HCT116 (cell line): ENCODE results near the gene C14orf180. TPM values are rescaled to one million over a fixed set of nuclear protein-coding genes. Genes with fewer than 3 reads are reported as not detected.

Source experiments
- ATAC-seq: fragments of 200-7000 bp; cut with Tn5 transposase; 2 replicates; pipeline ENCODE4 v1.9.1; 2020; ENCODE audit warnings: mild to moderate bottlenecking, moderate library complexity
- BruUV-seq: library from RNA; stranded (reverse); fragments of 400-500 nt; replicated peaks from 2 replicates; lab custom pipeline; 2021; lab: Mats Ljungman, UMichigan
- CTCF ChIA-PET: fragments of 300-600 bp; sonication (Branson Sonifier 250); formaldehyde crosslinking; loops from one replicate; lab custom pipeline; 2021; ENCODE audit warnings: antibody characterized with exemption; lab: Charles Lee
- POLR2A ChIA-PET: fragments of 300-600, 350-600 bp; sonication (Branson Sonifier 250); formaldehyde crosslinking; loops from one replicate; lab custom pipeline; 2021; ENCODE audit warnings: antibody characterized with exemption; lab: Charles Lee
- RAD21 ChIA-PET, 2 experiments: fragments of 300-600 bp; sonication (Branson Sonifier 250); formaldehyde crosslinking; loops; one replicate each; lab custom pipeline; 2023; ENCODE audit warnings: low total read pairs in 2 of 2; ENCODE audit not compliant: uncharacterized antibody in 2 of 2, unreplicated experiment in 2 of 2, low non-redundant PET in 1 of 2; lab: Charles Lee
- DNase-seq: peaks from one replicate; pipeline ENCODE4 v3.0.0-alpha.2; 2010; ENCODE audit warnings: low read depth, low spot score
- H2AFZ ChIP-seq: fragments of 200-600 bp; shearing (Covaris generic), sonication (generic); 2 replicates; pipeline ENCODE4 v1.6.1; 2017; ENCODE audit warnings: low read depth, mixed run types, mixed read lengths, antibody characterized with exemption, low read length; ENCODE audit not compliant: poor library complexity, severe bottlenecking
- H3K27ac ChIP-seq: 2 replicates; pipeline ENCODE4 v1.5.1; 2012; ENCODE audit warnings: low read depth, low read length
- H3K27me3 ChIP-seq: fragments of 200-600 bp; sonication (generic); 2 replicates; pipeline ENCODE4 v1.6.1; 2016; ENCODE audit warnings: mixed run types, low read length, mixed read lengths; ENCODE audit not compliant: insufficient read depth
- H3K36me3 ChIP-seq, 2 experiments: fragments of 200-500 bp in 1 of 2; fragments of 200-600 bp in 1 of 2; sonication (Bioruptor generic) in 1 of 2; sonication (generic) in 1 of 2; 2 replicates each; pipeline versions ENCODE4 v1.5.1 to v1.6.1; 2014 to 2016; ENCODE audit warnings: low read length in 2 of 2, inconsistent platforms in 1 of 2, mixed read lengths in 1 of 2, mixed run types in 1 of 2; ENCODE audit not compliant: insufficient read depth in 2 of 2, control insufficient read depth in 1 of 2
- H3K4me1 ChIP-seq, 2 experiments: fragments of 200-600 bp in 1 of 2; sonication (generic) in 1 of 2; 2 replicates each; pipeline versions ENCODE4 v1.5.1 to v1.6.1; 2012 to 2017; ENCODE audit warnings: low read length in 2 of 2, inconsistent platforms in 1 of 2, mild to moderate bottlenecking in 1 of 2, mixed read lengths in 1 of 2, mixed run types in 1 of 2, moderate library complexity in 1 of 2; ENCODE audit not compliant: insufficient read depth in 2 of 2, control insufficient read depth in 1 of 2
- H3K4me2 ChIP-seq: fragments of 200-600 bp; sonication (generic); 2 replicates; pipeline ENCODE4 v1.6.1; 2017; ENCODE audit warnings: mixed run types, low read length, mixed read lengths
- H3K4me3 ChIP-seq, 2 experiments: fragments of 200-600 bp in 1 of 2; sonication (generic) in 1 of 2; replicated peaks in 1 of 2; 2 replicates each; pipeline ENCODE4 v1.5.1; 2011 to 2016; ENCODE audit warnings: low read length in 2 of 2, control low read depth in 1 of 2, low read depth in 1 of 2, mild to moderate bottlenecking in 1 of 2, mixed read lengths in 1 of 2, mixed run types in 1 of 2
- H3K79me2 ChIP-seq: fragments of 200-600 bp; sonication (generic); 2 replicates; pipeline ENCODE4 v1.6.1; 2017; ENCODE audit warnings: mild to moderate bottlenecking, mixed run types, low read length, moderate library complexity, mixed read lengths; ENCODE audit not compliant: insufficient read depth
- H3K9ac ChIP-seq: fragments of 200-600 bp; sonication (generic); 2 replicates; pipeline ENCODE4 v1.6.1; 2016; ENCODE audit warnings: low read length, mixed read lengths
- H3K9me2 ChIP-seq: fragments of 200-600 bp; sonication (generic), shearing (Covaris generic); 2 replicates; pipeline ENCODE4 v1.6.1; 2017; ENCODE audit warnings: mixed run types, mild to moderate bottlenecking, moderate library complexity; ENCODE audit not compliant: insufficient read depth
- H3K9me3 ChIP-seq, 2 experiments: fragments of 200-500 bp in 1 of 2; fragments of 200-600 bp in 1 of 2; sonication (Bioruptor generic) in 1 of 2; sonication (generic) in 1 of 2; 2 replicates each; pipeline ENCODE4 v1.6.1; 2014 to 2017; ENCODE audit warnings: low read length in 2 of 2, mixed read lengths in 2 of 2, inconsistent platforms in 1 of 2, low read depth in 1 of 2, mild to moderate bottlenecking in 1 of 2, mixed run types in 1 of 2, moderate library complexity in 1 of 2; ENCODE audit not compliant: control insufficient read depth in 1 of 2, insufficient read depth in 1 of 2
- H4K20me1 ChIP-seq: fragments of 200-600 bp; sonication (generic), shearing (Covaris generic); 2 replicates; pipeline ENCODE4 v1.6.1; 2017; ENCODE audit warnings: mixed run types, mild to moderate bottlenecking, moderate library complexity; ENCODE audit not compliant: insufficient read depth
- ATF3 ChIP-seq: IDR thresholded peaks from 2 replicates; pipeline ENCODE4 v1.6.1; 2012
- CEBPB ChIP-seq: IDR thresholded peaks from 2 replicates; pipeline ENCODE4 v1.6.1; 2012; ENCODE audit warnings: low read depth
- EGR1 ChIP-seq: IDR thresholded peaks from 2 replicates; pipeline ENCODE4 v1.6.1; 2012; ENCODE audit warnings: low read depth
- ELF1 ChIP-seq: IDR thresholded peaks from 2 replicates; pipeline ENCODE4 v1.6.1; 2012; ENCODE audit warnings: low read depth, borderline replicate concordance
- FOSL1 ChIP-seq: IDR thresholded peaks from 2 replicates; pipeline ENCODE4 v1.6.1; 2012; ENCODE audit warnings: low read depth
- POLR2AphosphoS5 ChIP-seq: IDR thresholded peaks from 2 replicates; pipeline ENCODE4 v1.6.1; 2011; ENCODE audit warnings: mild to moderate bottlenecking, low read depth, low read length, moderate library complexity
- RAD21 ChIP-seq: IDR thresholded peaks from 2 replicates; pipeline ENCODE4 v1.6.1; 2012; ENCODE audit warnings: low read depth, mild to moderate bottlenecking
- SRF ChIP-seq: IDR thresholded peaks from 2 replicates; pipeline ENCODE4 v1.6.1; 2012; ENCODE audit warnings: low read depth
- intact Hi-C: fragments of 100-400 bp; cut with micrococcal nuclease; formaldehyde crosslinking; loops from 2 replicates; pipeline ENCODE4 v1.10.0; 2022
- total RNA-seq: library from RNA; stranded (reverse); gene quantifications from one replicate; pipeline ENCODE4 v1.2.1, GENCODE V29; 2021; ENCODE audit not compliant: unreplicated experiment
- TF ChIP-seq, protein P1 (sequence below): IDR thresholded peaks from 2 replicates; pipeline ENCODE4 v1.6.1; 2011; ENCODE audit warnings: mild to moderate bottlenecking, low read length, moderate library complexity; ENCODE audit not compliant: insufficient replicate concordance; ENCODE audit errors: extremely low read depth
- TF ChIP-seq, protein P2 (sequence below): IDR thresholded peaks from 2 replicates; pipeline ENCODE4 v1.6.1; 2012; ENCODE audit warnings: low read depth

The C14orf180 gene
- total RNA-seq, 1 experiment from 2014 or later, result not detected

DNA sequence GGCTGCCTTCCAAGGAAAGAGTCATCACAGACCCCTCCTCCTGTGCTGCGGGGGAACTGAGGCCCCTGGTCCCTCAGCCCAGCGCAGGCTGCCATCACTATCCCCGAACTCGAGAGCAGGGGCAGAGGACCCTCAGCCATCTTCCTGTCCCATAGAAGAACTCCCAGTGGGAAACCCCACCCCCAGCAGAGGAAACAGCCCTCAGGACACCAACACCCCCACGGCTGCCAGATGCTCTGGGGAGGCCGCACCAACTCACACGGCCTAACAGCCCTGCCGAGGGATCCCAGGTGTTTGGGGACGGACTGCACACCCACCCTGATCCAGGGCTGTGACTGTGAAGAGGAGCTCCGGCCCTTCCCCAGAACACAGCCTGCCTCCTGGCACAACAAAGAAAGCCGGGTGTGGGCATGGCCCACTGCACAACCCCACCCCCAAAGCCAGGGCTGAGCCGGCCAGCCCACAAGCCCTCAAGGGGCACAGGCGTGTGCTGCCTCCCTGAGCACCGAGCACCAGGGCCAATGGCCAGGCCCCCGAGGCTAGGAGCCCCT lies 16.3 kb upstream of the C14orf180 start:
- H3K4me1 ChIP-seq, result peaks cover 0 to 9% of the 10 kb centered on the region in 2 experiments; a peak in 2 of 4 replicates
- no peaks in the 10 kb centered on the region for H4K20me1 ChIP-seq
- intact Hi-C loops, result no loop called here
- no peak overlapping the region for H3K27ac ChIP-seq
- H3K27me3 ChIP-seq, result no peaks in the 10 kb centered on the region
- RAD21 ChIA-PET, result interaction anchor here (1.3 kb wide), 2 partner anchors 424 to 485 kb away, joined by 3 to 6 read pairs; partner anchors contain the start of gene KIF26A (in 1 of the 2)
- no peak for DNase-seq
- H3K79me2 ChIP-seq, result no peaks in the 10 kb centered on the region
- CTCF ChIA-PET, result interaction anchor here (1.5 to 2.0 kb wide), 2 partner anchors 222 to 486 kb away, joined by 7 to 22 read pairs; no protein-coding TSS in a partner anchor
- TF ChIP-seq POLR2AphosphoS5 (no peak), RAD21 (no peak), ELF1 (no peak), ATF3 (no peak), CEBPB (no peak), EGR1 (no peak), SRF (no peak), FOSL1 (no peak)
- TF ChIP-seq, protein P1, sequence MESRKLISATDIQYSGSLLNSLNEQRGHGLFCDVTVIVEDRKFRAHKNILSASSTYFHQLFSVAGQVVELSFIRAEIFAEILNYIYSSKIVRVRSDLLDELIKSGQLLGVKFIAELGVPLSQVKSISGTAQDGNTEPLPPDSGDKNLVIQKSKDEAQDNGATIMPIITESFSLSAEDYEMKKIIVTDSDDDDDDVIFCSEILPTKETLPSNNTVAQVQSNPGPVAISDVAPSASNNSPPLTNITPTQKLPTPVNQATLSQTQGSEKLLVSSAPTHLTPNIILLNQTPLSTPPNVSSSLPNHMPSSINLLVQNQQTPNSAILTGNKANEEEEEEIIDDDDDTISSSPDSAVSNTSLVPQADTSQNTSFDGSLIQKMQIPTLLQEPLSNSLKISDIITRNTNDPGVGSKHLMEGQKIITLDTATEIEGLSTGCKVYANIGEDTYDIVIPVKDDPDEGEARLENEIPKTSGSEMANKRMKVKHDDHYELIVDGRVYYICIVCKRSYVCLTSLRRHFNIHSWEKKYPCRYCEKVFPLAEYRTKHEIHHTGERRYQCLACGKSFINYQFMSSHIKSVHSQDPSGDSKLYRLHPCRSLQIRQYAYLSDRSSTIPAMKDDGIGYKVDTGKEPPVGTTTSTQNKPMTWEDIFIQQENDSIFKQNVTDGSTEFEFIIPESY, result no peak
- TF ChIP-seq, protein P2, sequence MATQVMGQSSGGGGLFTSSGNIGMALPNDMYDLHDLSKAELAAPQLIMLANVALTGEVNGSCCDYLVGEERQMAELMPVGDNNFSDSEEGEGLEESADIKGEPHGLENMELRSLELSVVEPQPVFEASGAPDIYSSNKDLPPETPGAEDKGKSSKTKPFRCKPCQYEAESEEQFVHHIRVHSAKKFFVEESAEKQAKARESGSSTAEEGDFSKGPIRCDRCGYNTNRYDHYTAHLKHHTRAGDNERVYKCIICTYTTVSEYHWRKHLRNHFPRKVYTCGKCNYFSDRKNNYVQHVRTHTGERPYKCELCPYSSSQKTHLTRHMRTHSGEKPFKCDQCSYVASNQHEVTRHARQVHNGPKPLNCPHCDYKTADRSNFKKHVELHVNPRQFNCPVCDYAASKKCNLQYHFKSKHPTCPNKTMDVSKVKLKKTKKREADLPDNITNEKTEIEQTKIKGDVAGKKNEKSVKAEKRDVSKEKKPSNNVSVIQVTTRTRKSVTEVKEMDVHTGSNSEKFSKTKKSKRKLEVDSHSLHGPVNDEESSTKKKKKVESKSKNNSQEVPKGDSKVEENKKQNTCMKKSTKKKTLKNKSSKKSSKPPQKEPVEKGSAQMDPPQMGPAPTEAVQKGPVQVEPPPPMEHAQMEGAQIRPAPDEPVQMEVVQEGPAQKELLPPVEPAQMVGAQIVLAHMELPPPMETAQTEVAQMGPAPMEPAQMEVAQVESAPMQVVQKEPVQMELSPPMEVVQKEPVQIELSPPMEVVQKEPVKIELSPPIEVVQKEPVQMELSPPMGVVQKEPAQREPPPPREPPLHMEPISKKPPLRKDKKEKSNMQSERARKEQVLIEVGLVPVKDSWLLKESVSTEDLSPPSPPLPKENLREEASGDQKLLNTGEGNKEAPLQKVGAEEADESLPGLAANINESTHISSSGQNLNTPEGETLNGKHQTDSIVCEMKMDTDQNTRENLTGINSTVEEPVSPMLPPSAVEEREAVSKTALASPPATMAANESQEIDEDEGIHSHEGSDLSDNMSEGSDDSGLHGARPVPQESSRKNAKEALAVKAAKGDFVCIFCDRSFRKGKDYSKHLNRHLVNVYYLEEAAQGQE, result no peak
- ATAC-seq, result peak; percentile 8; the same call in 1 of the 2 replicates
- no peak overlapping the region for H2AFZ ChIP-seq
- no peak overlapping the region for H3K4me2 ChIP-seq
- no TSS peak for BruUV-seq
- H3K36me3 ChIP-seq, result no peaks in the 10 kb centered on the region
- H3K9ac ChIP-seq, result no peak overlapping the region
- POLR2A ChIA-PET, result no interaction called here
- no peaks in the 10 kb centered on the region for H3K9me3 ChIP-seq
- no peaks in the 10 kb centered on the region for H3K9me2 ChIP-seq
- H3K4me3 ChIP-seq, result no peak overlapping the region
